ENCODE data around the gene TRPM7. TPM values are rescaled to one million over a fixed set of nuclear protein-coding genes. Genes with fewer than 3 reads are reported as not detected.

Gene TRPM7
- total and polyA plus RNA-seq, 2 of the 13 experiments (the other 11 are each of a cell fraction or from before 2014, with no cell fraction given), result 11.0 to 36.0 TPM

- TF ChIP-seq AGO1 (IDR thresholded peaks at IDR 0.05; ENCODE audit: low read depth, low read length, poor library complexity, severe bottlenecking) (peak; percentile 64), SMARCE1 (IDR thresholded peaks at IDR 0.05; ENCODE audit: borderline replicate concordance) (no peak), SIX1 (CRISPR knock-in tag; IDR thresholded peaks at IDR 0.05; ENCODE audit: borderline replicate concordance) (no peak), MZF1 (CRISPR knock-in tag; IDR thresholded peaks at IDR 0.05; ENCODE audit: borderline replicate concordance) (0 out of 2 replicates have a peak, but pooled peaks have one; percentile 27), ZNF263 (CRISPR knock-in tag; IDR thresholded peaks at IDR 0.05) (peak; percentile 76), EED (CRISPR knock-in tag; IDR thresholded peaks at IDR 0.05) (peak; percentile 60; the same call in 1 of the 2 replicates), NRL (CRISPR knock-in tag; IDR thresholded peaks at IDR 0.05; ENCODE audit: borderline replicate concordance) (peak; percentile 64; the same call in 1 of the 2 replicates), RXRA (CRISPR knock-in tag; IDR thresholded peaks at IDR 0.05) (peak; percentile 9; the same call in 1 of the 2 replicates), KDM4B (CRISPR knock-in tag; IDR thresholded peaks at IDR 0.05) (no peak), HIC2 (CRISPR knock-in tag; IDR thresholded peaks at IDR 0.05; ENCODE audit: low read depth) (no peak), PHF21A (CRISPR knock-in tag; IDR thresholded peaks at IDR 0.05) (no peak), ZNF740 (CRISPR knock-in tag; IDR thresholded peaks at IDR 0.05) (peak; percentile 22; the same call in 1 of the 2 replicates), FOXO4 (CRISPR knock-in tag; conservative IDR thresholded peaks at IDR 0.05) (0 out of 2 replicates have a peak, but pooled peaks have one; percentile 42), U2AF1 (optimal IDR thresholded peaks at IDR 0.05; ENCODE audit: low read depth, low read length) (peak; percentile 17), MED1 (CRISPR knock-in tag; IDR thresholded peaks at IDR 0.05) (0 out of 2 replicates have a peak, but pooled peaks have one; percentile 24), HBP1 (CRISPR knock-in tag; IDR thresholded peaks at IDR 0.05; ENCODE audit: low read depth) (0 out of 2 replicates have a peak, but pooled peaks have one; percentile 21), ZNF577 (CRISPR knock-in tag; IDR thresholded peaks at IDR 0.05; ENCODE audit: borderline replicate concordance, low read depth) (no peak), ZNF414 (CRISPR knock-in tag; IDR thresholded peaks at IDR 0.05) (peak; percentile 79; the same call in 1 of the 2 replicates), CC2D1A (CRISPR knock-in tag; IDR thresholded peaks at IDR 0.05) (no peak), ZNF768 (CRISPR knock-in tag; IDR thresholded peaks at IDR 0.05) (0 out of 2 replicates have a peak, but pooled peaks have one; percentile 21), STAT5B (CRISPR knock-in tag; IDR thresholded peaks at IDR 0.05) (no peak)
- TF ChIP-seq, protein P1, sequence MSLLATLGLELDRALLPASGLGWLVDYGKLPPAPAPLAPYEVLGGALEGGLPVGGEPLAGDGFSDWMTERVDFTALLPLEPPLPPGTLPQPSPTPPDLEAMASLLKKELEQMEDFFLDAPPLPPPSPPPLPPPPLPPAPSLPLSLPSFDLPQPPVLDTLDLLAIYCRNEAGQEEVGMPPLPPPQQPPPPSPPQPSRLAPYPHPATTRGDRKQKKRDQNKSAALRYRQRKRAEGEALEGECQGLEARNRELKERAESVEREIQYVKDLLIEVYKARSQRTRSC (CRISPR knock-in tag; IDR thresholded peaks at IDR 0.05; ENCODE audit: low read depth), result peak; percentile 15; the same call in 1 of the 2 replicates
- TF ChIP-seq, protein P2, sequence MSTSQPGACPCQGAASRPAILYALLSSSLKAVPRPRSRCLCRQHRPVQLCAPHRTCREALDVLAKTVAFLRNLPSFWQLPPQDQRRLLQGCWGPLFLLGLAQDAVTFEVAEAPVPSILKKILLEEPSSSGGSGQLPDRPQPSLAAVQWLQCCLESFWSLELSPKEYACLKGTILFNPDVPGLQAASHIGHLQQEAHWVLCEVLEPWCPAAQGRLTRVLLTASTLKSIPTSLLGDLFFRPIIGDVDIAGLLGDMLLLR (CRISPR knock-in tag; IDR thresholded peaks at IDR 0.05), result peak; percentile 0; the same call in 1 of the 2 replicates
Measured at GRCh38 chr15:50685976-50686468, 575 bp downstream of the TRPM7 start (continued).
